B cell (primary cell): Measurements from ENCODE around the gene FCN1. TPM values are rescaled to one million over a fixed set of nuclear protein-coding genes. Genes with fewer than 3 reads are reported as not detected.

ENCODE experiments used
- ATAC-seq: fragments of 200-7000 bp; cut with Tn5 transposase; one replicate; pipeline ENCODE4 v1.10.0; 2021; ENCODE audit warnings: low read depth, mild to moderate bottlenecking, moderate number of reproducible peaks, moderate library complexity
- CTCF ChIA-PET: fragments of 350-600 bp; sonication (Branson Sonifier 250); formaldehyde crosslinking; loops from one replicate; lab custom pipeline; 2021; ENCODE audit warnings: antibody characterized with exemption, inconsistent platforms; lab: Charles Lee
- POLR2A ChIA-PET: fragments of 350-600 bp; sonication (Branson Sonifier 250); formaldehyde crosslinking; loops from one replicate; lab custom pipeline; 2021; ENCODE audit warnings: antibody characterized with exemption; lab: Charles Lee
- DNase-seq: peaks from one replicate; pipeline ENCODE4 v3.0.0; 2013
- H2AFZ ChIP-seq: 2 replicates; pipeline ENCODE4 v1.6.1; 2012; ENCODE audit warnings: mild to moderate bottlenecking, low read depth, low read length; ENCODE audit not compliant: insufficient read depth, poor library complexity, severe bottlenecking
- H3K27ac ChIP-seq, 2 donors: 1 replicate in 1 of 2; 2 replicates in 1 of 2; pipeline ENCODE4 v1.5.1; 2012 to 2013; ENCODE audit warnings: low read length in 2 of 2, mild to moderate bottlenecking in 2 of 2, moderate library complexity in 1 of 2
- H3K27me3 ChIP-seq, 4 experiments: fragments of 200-600 bp in 1 of 4; sonication (generic) in 1 of 4; replicated peaks in 1 of 4; 1 replicate in 2 of 4; 2 replicates in 2 of 4; pipeline versions ENCODE4 v1.6.1 to v1.7.0; 2013 to 2016; ENCODE audit warnings: low read length in 3 of 4, mild to moderate bottlenecking in 2 of 4, mixed read lengths in 1 of 4, moderate library complexity in 1 of 4; ENCODE audit not compliant: insufficient read depth in 4 of 4, control insufficient read depth in 3 of 4; ENCODE audit errors: control extremely low read depth in 1 of 4
- H3K36me3 ChIP-seq, 2 experiments: replicated peaks in 1 of 2; 1 replicate in 1 of 2; 2 replicates in 1 of 2; pipeline versions ENCODE4 v1.6.1 to v1.7.1; 2013; ENCODE audit warnings: low read length in 1 of 2; ENCODE audit not compliant: insufficient read depth in 2 of 2, control insufficient read depth in 1 of 2; ENCODE audit errors: control extremely low read depth in 1 of 2, extremely low read depth in 1 of 2
- H3K4me1 ChIP-seq, 2 donors: fragments of 200-600 bp in 1 of 2; sonication (generic) in 1 of 2; 1 replicate in 1 of 2; 2 replicates in 1 of 2; pipeline versions ENCODE4 v1.5.1 to v1.6.1; 2013 to 2017; ENCODE audit warnings: low read length in 2 of 2; ENCODE audit not compliant: control insufficient read depth in 2 of 2, insufficient read depth in 2 of 2
- H3K4me2 ChIP-seq: replicated peaks from 2 replicates; pipeline ENCODE3; 2012; ENCODE audit warnings: mild to moderate bottlenecking, low read depth, low read length; ENCODE audit not compliant: poor library complexity, severe bottlenecking
- H3K4me3 ChIP-seq, 5 experiments: fragments of 200-600 bp in 1 of 5; sonication (generic) in 1 of 5; 1 replicate in 3 of 5; 2 replicates in 2 of 5; pipeline versions ENCODE4 v1.5.1 to v1.7.0; 2011 to 2016; ENCODE audit warnings: low read length in 4 of 5, mild to moderate bottlenecking in 4 of 5, low read depth in 2 of 5, control low read depth in 1 of 5, moderate library complexity in 1 of 5; ENCODE audit not compliant: insufficient read depth in 1 of 5; ENCODE audit errors: control extremely low read depth in 1 of 5, extremely low read depth in 1 of 5
- H3K79me2 ChIP-seq: fragments of 200-600 bp; sonication (generic); one replicate; pipeline ENCODE4 v1.6.0; 2016; ENCODE audit warnings: low read length; ENCODE audit not compliant: control insufficient read depth, insufficient read depth
- H3K9ac ChIP-seq: fragments of 200-600 bp; sonication (generic); 2 replicates; pipeline ENCODE4 v1.6.1; 2017; ENCODE audit warnings: mild to moderate bottlenecking, low read length, moderate library complexity
- H3K9me3 ChIP-seq, 3 donors: one replicate each; pipeline versions ENCODE4 v1.6.1 to v1.7.1; 2013; ENCODE audit warnings: low read length in 2 of 3; ENCODE audit not compliant: control insufficient read depth in 2 of 3, insufficient read depth in 1 of 3; ENCODE audit errors: control extremely low read depth in 1 of 3
- H4K20me1 ChIP-seq: 2 replicates; pipeline ENCODE4 v1.6.0; 2012; ENCODE audit warnings: mild to moderate bottlenecking, low read length; ENCODE audit not compliant: insufficient read depth, control insufficient read depth, poor library complexity, severe bottlenecking
- H3K27ac Mint-ChIP-seq: one replicate; pipeline ENCODE4 v1.8.0; 2021; ENCODE audit warnings: mixed read lengths
- H3K27me3 Mint-ChIP-seq: one replicate; pipeline ENCODE4 v1.8.0; 2021; ENCODE audit warnings: mixed read lengths
- H3K4me1 Mint-ChIP-seq: one replicate; pipeline ENCODE4 v1.8.0; 2021; ENCODE audit warnings: mixed read lengths
- H3K4me3 Mint-ChIP-seq: one replicate; pipeline ENCODE4 v1.8.0; 2021; ENCODE audit warnings: mixed read lengths
- H3K9me3 Mint-ChIP-seq: one replicate; pipeline ENCODE4 v1.8.0; 2022; ENCODE audit warnings: mixed read lengths; ENCODE audit not compliant: insufficient read depth
- EZH2 ChIP-seq: IDR thresholded peaks from 2 replicates; pipeline ENCODE4 v1.6.1; 2012; ENCODE audit warnings: borderline replicate concordance, low read depth, mild to moderate bottlenecking, moderate library complexity, low read length; ENCODE audit not compliant: insufficient read depth, poor library complexity, severe bottlenecking
- WGBS: methylation state at CpG from one replicate; pipeline ENCODE4 v1.1.5; 2013; ENCODE audit warnings: missing lambda C conversion rate; ENCODE audit not compliant: insufficient coverage; 5-methylcytosine and 5-hydroxymethylcytosine counted together
- intact Hi-C: fragments of 100-400 bp; cut with micrococcal nuclease; formaldehyde crosslinking; loops from one replicate; pipeline ENCODE4 v1.10.0; 2022
- polyA plus RNA-seq: library from polyadenylated mRNA; depleted of rRNA; stranded (reverse); fragments of >200 nt; gene quantifications from 2 replicates; pipeline ENCODE4 v1.2.3, GENCODE V29; 2012
- total RNA-seq, 2 donors: library from RNA; stranded (reverse); fragments of 120-200 nt in 1 of 2; gene quantifications; 1 replicate in 1 of 2; 2 replicates in 1 of 2; pipeline versions ENCODE4 v1.2.3 to v1.2.4, GENCODE V29; 2013 to 2022
- TF ChIP-seq, protein P1 (sequence below): fragments of 200-600 bp; IDR thresholded peaks from one replicate; pipeline ENCODE4 v1.8.0; 2022; ENCODE audit warnings: antibody characterized with exemption, mild to moderate bottlenecking

The FCN1 gene
- total and polyA plus RNA-seq, 2 donors (not counting 1 experiment from before 2014, with no cell fraction given), result 2.2 to 20.6 TPM

DNA sequence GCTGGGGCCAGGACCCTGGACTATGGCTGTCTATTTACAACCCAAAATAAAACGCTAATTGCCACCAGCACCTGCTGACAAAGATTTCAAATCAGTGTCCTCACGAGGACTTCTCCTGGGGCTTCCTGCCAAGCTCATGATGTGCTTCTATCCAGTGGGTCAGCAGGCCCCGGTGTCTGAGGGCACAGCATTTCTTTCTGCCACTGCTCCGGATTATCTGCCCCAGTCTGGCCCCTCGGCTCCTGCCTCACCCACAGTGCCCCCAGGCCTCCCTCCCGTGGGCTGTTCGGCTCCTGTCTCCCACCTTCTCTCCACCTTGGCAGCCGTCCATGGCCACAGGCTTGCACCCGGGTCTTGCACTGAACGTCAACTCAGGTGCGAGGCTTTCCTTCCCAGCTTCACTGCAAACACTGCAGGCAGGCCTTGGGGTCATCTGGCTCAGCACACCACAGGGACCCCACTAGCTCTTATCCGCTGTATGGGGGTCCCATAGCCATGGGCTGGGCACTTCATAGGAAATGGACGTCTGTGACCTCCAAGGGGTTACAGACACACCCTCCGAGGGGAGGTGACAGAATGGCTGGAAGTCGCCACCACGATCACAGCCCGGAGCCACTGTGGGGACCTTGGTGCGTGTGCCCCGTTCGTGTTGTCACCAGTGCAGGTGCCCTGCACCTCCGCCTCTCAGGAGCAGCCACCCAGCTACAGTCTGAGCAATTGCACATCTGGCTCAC, 43.8 kb upstream of the FCN1 start:
- WGBS, result 83% methylated on average over 21 of the region's 21 CpGs
- Histone ChIP-seq H3K9me3 (peaks cover 0 to 10% (median 0%) of the 10 kb centered on the region in 3 donors), H3K79me2 (no peaks in the 10 kb centered on the region), H2AFZ (no peak overlapping the region), H3K9ac (no peak overlapping the region), H3K4me2 (no peak overlapping the region), H3K36me3 (no peaks in the 10 kb centered on the region), H3K27ac (no peak overlapping the region), H3K4me1 (no peaks in the 10 kb centered on the region), H4K20me1 (no peaks in the 10 kb centered on the region), H3K27me3 (peaks cover 0 to 7% (median 0%) of the 10 kb centered on the region in 4 experiments), H3K4me3 (no peak overlapping the region)
- Mint-ChIP-seq H3K4me3 (no peak overlapping the region), H3K4me1 (no peaks in the 10 kb centered on the region), H3K27ac (no peak overlapping the region), H3K27me3 (peaks cover 10% of the 10 kb centered on the region), H3K9me3 (no peaks in the 10 kb centered on the region)
- DNase-seq, result no peak
- POLR2A ChIA-PET, result no interaction called here
- no peak for TF ChIP-seq EZH2
- TF ChIP-seq, protein P1, sequence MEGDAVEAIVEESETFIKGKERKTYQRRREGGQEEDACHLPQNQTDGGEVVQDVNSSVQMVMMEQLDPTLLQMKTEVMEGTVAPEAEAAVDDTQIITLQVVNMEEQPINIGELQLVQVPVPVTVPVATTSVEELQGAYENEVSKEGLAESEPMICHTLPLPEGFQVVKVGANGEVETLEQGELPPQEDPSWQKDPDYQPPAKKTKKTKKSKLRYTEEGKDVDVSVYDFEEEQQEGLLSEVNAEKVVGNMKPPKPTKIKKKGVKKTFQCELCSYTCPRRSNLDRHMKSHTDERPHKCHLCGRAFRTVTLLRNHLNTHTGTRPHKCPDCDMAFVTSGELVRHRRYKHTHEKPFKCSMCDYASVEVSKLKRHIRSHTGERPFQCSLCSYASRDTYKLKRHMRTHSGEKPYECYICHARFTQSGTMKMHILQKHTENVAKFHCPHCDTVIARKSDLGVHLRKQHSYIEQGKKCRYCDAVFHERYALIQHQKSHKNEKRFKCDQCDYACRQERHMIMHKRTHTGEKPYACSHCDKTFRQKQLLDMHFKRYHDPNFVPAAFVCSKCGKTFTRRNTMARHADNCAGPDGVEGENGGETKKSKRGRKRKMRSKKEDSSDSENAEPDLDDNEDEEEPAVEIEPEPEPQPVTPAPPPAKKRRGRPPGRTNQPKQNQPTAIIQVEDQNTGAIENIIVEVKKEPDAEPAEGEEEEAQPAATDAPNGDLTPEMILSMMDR, result no peak
- CTCF ChIA-PET, result no interaction called here
- intact Hi-C loops, result no loop called here
- ATAC-seq, result no peak

DNA sequence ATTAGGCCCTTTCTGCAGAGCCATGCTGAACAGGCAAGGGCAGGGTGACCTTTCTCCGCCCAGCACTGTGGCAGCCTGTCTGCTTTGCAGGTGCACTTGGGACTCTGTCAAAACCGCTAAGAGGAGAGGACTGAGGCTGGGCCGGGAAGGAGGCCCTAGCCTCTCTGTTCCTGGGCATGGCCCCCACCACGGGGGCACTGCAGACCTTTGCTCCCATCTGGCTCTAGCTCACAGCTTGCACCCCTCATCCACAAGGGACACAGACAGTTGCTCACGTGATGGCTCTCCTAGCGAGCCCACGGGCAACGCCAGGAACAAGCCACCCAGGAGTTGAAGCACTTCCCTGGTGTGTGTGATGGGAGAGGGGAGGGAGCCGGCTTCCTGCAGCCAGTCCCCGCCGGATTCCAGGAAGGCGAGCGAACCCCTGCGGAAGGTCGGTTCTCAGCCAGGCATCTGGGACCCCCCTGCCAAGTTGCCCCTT, 43.0 kb upstream of the FCN1 start:
- Mint-ChIP-seq H3K4me3 (no peak overlapping the region), H3K27ac (no peak overlapping the region), H3K27me3 (peaks cover 10% of the 10 kb centered on the region), H3K4me1 (no peaks in the 10 kb centered on the region), H3K9me3 (no peaks in the 10 kb centered on the region)
- TF ChIP-seq EZH2, result no peak
- TF ChIP-seq, protein P1, result no peak
- Histone ChIP-seq H3K27ac (no peak overlapping the region), H3K27me3 (peaks cover 0 to 3% (median 0%) of the 10 kb centered on the region in 4 experiments), H3K36me3 (no peaks in the 10 kb centered on the region), H3K4me3 (no peak overlapping the region), H3K4me1 (no peaks in the 10 kb centered on the region), H4K20me1 (no peaks in the 10 kb centered on the region), H2AFZ (no peak overlapping the region), H3K4me2 (no peak overlapping the region), H3K79me2 (no peaks in the 10 kb centered on the region), H3K9ac (no peak overlapping the region), H3K9me3 (peaks cover 0 to 10% (median 0%) of the 10 kb centered on the region in 3 donors)
- intact Hi-C loops, result no loop called here
- POLR2A ChIA-PET, result no interaction called here
- 90% methylated on average over 10 of the region's 15 CpGs for WGBS
- CTCF ChIA-PET, result no interaction called here
- DNase-seq (no peak), ATAC-seq (no peak)
